Stomach smooth muscle (tissue), 2 donors: ENCODE data around the gene HSD17B14.
"Not testable (repeated sequence)": the region's sequence is repeated elsewhere in the genome, so short reads cannot be mapped to it uniquely, and the experiment has no call there.

Experiments used
- H3K27ac ChIP-seq: one replicate; pipeline ENCODE4 v1.7.0; 2013; ENCODE audit warnings: mild to moderate bottlenecking, low read length, inconsistent platforms
- H3K27me3 ChIP-seq, 2 donors: one replicate each; pipeline ENCODE4 v1.7.0; 2013; ENCODE audit warnings: low read length in 2 of 2; ENCODE audit not compliant: insufficient read depth in 2 of 2, control insufficient read depth in 1 of 2
- H3K36me3 ChIP-seq, 2 donors: one replicate each; pipeline ENCODE4 v1.7.0; 2013; ENCODE audit warnings: low read length in 2 of 2; ENCODE audit not compliant: control insufficient read depth in 2 of 2, insufficient read depth in 2 of 2
- H3K4me1 ChIP-seq: one replicate; pipeline ENCODE4 v1.7.0; 2013; ENCODE audit warnings: low read length; ENCODE audit not compliant: control insufficient read depth, insufficient read depth
- H3K4me3 ChIP-seq, 2 donors: one replicate each; pipeline ENCODE4 v1.7.0; 2013; ENCODE audit warnings: low read length in 2 of 2
- H3K9ac ChIP-seq, 2 donors: one replicate each; pipeline ENCODE4 v1.7.0; 2013; ENCODE audit warnings: low read length in 2 of 2, mild to moderate bottlenecking in 1 of 2
- H3K9me3 ChIP-seq, 2 donors: one replicate each; pipeline ENCODE4 v1.7.0; 2013; ENCODE audit warnings: low read length in 2 of 2; ENCODE audit not compliant: control insufficient read depth in 2 of 2
- donor health status: healthy.
- donor health status: Pancreatic carcinoma.

The HSD17B14 gene

DNA sequence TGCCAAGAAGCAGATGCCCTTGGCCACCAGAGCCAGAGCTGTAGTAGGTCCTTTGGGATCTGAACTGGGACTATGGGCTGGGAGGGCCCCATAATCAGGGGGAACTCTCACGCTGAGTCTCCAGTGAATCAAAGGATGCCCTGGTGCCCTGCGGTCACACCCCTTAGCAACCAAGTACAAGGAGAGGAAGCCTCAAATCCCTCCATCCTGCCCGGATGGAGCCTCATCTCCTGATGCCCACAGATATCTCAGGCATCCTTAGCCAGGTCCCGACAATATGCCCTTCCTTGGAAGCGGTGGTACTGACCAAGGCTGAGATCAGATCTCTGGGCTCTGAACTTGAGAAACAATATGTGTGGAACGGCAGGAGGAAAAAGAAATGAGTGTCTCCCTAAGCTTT is 30.4 kb upstream of the HSD17B14 start:
- Histone ChIP-seq H3K9ac (no peak overlapping the region), H3K27me3 (no peaks in the 10 kb centered on the region), H3K9me3 (no peaks in the 10 kb centered on the region), H3K4me1 (peaks cover 25% of the 10 kb centered on the region), H3K36me3 (peaks cover 0 to 2% of the 10 kb centered on the region in 2 donors), H3K4me3 (peak overlapping the region in 1 of 2 donors; percentile 29), H3K27ac (no peak overlapping the region)

DNA sequence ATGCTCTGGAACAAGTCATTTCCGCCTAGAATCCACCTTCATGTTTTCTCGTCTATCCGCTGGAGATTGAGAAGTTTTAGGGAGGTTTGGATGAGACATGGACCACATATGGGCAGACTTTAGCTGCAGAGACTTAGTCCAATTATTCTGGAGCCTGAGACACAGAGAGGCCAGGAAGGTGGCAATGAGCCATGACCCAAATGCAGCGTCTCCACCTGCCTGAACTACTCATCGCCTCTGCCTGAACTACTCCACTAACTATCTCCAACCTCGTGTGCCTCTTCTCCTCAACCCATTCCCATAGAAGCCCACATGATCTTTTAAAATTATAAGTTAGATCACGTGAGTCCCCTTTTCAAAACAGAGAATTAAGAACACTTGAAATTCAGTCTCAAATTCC is 26.5 kb upstream of the HSD17B14 start:
- Histone ChIP-seq H3K9ac (no peak overlapping the region), H3K27ac (no peak overlapping the region), H3K27me3 (no peaks in the 10 kb centered on the region), H3K4me3 (no peak overlapping the region), H3K36me3 (peaks cover 0 to 2% of the 10 kb centered on the region in 2 donors), H3K4me1 (peaks cover 15% of the 10 kb centered on the region), H3K9me3 (no peaks in the 10 kb centered on the region)

DNA sequence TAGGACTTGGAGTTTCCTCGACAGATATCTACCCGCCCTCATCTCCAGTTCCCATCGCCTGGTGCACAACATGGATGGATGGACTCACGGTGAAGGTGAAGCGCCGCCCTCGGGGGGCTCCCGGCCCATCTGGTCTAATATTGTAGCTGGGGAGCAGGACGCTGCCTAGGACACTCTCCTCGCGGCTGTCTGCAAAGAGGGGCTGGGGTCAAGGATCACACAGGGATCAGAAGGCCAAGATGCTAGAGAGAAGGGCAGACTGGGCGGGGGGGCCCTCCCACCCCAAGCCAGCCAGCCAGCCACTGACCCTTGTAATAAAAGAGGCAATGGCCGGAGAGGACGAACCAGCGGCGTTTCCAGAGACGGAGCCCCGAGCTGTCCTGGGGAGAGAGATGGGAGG is 25.0 kb upstream of the HSD17B14 start:
- Histone ChIP-seq H3K4me3 (no peak overlapping the region), H3K4me1 (peaks cover 2% of the 10 kb centered on the region), H3K9ac (no peak overlapping the region), H3K36me3 (peaks cover 0 to 2% of the 10 kb centered on the region in 2 donors), H3K9me3 (no peaks in the 10 kb centered on the region), H3K27ac (no peak overlapping the region), H3K27me3 (no peaks in the 10 kb centered on the region)

DNA sequence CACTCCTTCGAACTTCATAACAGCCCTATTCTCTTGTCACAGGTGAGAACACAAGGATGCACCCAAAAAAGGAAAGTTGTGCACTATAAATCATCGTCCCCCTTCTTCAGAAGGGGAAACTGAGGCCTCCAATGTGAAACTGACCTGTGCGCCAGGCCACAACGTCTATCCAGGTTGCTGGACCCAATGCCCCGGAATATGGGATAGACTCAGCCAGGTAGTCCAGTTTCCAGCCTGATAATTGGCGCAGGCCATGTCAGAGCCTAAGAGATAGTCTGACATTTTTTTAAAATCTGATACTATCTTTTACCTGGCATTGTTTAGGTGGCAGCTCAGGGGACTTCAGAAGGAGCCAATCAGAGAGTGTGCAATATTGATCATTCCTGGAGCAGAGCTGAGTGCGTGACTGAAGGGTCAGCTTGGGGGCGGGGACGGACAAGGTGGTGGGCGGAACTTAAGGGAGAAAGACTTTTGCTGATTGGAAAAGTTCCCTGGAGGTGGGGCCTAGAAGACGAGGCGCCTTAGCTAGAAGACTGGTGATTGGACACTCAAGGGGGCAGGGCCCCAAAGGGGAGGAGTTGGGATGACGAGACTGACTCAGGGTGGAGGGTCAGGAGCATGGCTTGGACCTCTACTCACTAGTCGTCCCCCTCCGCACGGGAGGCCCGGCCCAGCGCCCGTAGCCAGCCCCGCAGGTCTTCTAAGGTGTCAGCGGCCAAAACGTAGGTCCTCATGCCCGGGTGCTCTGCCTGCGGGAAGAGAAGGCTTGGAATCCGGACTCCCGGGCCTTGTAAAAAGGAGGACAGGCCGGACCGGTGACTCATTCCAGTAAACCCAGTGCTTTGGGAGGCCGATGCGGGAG is 23.7 kb upstream of the HSD17B14 start:
- Histone ChIP-seq H3K9me3 (no peaks in the 10 kb centered on the region), H3K27ac (no peak overlapping the region), H3K27me3 (no peaks in the 10 kb centered on the region), H3K4me1 (no peaks in the 10 kb centered on the region), H3K36me3 (peaks cover 0 to 2% of the 10 kb centered on the region in 2 donors), H3K4me3 (no peak overlapping the region), H3K9ac (no peak overlapping the region)

DNA sequence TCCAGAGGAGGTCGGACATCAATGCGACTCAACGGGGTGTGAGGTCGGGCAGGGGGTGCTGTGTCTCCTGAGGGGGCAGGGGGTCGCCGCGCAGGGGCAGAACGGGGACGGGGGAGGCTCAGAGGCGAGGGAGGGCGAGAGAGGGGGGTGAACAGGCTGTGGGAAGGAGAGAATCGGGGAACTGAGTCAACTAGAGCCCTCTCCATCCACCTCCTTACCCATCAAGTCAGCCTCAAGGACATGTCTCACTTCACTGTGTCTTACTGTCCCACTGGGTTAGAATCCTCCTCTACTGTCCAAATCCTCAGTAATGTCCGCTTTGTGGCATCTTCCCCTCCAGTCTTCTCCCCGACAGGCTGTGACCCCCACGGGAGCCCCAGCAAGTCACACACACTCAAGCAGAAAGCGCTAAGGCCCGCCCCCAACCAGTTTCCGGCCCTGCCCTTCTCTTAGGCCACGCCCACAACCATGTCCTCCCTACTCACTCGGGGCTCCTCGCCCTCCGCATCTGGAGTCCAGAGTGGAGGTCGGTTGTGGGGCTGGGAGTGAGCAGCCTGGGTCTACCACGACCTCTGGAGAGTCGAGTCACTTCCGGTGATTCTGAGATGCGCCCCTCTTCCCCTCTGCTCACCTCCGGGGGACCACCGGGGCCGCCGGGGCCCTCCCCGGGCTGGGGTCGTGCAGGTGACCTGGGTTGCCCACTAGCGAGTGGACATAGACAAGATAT is 22.9 kb upstream of the HSD17B14 start:
- no peaks in the 10 kb centered on the region for H3K36me3 ChIP-seq

DNA sequence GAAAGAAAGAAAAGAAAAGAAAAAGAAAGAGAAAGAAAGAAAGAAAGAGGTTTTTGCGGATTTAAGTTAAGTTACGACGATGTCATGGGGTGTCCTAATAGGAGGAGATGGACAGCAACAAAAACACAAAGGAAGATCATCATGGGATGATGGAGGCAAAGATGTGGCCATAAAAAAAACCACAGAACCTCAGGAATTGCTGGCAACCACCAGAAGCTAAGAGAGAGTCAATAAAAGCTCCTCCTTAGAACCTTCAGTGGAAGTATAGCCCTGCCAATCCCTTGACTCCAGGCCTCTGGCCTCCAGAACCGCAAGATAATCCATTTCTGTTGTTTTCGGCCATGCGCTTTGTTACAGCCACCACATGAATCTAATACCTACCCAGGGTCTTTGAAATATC is 20.6 kb upstream of the HSD17B14 start:
- H3K27me3 ChIP-seq, result no peaks in the 10 kb centered on the region
- H3K36me3 ChIP-seq, result peaks cover 0 to 3% of the 10 kb centered on the region in 2 donors
- no peaks in the 10 kb centered on the region for H3K9me3 ChIP-seq
- no peak overlapping the region for H3K27ac ChIP-seq
- H3K9ac ChIP-seq, result no peak overlapping the region
- H3K4me1 ChIP-seq, result no peaks in the 10 kb centered on the region
- H3K4me3 ChIP-seq, result no peak overlapping the region

More for the DNA sequence above, 22.9 kb upstream of the HSD17B14 start:
- Histone ChIP-seq H3K9ac (no peak overlapping the region), H3K4me3 (no peak overlapping the region), H3K9me3 (no peaks in the 10 kb centered on the region), H3K4me1 (no peaks in the 10 kb centered on the region), H3K27ac (no peak overlapping the region), H3K27me3 (no peaks in the 10 kb centered on the region)

DNA sequence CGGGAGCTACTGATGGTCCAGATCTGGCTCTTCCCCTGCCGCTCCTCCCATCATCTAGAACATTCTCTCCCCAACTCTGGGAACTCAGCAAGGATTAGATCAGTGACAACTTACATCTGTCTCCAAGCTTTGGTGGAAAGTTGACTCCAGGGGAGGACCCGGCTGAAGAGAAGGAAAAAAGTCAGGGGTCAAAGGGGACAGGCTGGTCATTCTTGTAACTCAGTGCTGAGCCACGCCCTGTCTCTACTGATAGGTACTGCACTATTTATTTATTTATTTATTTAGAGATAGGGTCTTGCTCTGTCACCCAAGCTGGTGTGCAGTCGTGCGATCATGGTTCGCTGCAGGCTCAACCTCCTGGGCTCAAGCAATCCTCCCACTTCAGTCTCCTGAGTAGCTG is 17.8 kb upstream of the HSD17B14 start:
- Histone ChIP-seq H3K36me3 (peaks cover 0 to 3% of the 10 kb centered on the region in 2 donors), H3K27ac (no peak overlapping the region), H3K4me1 (no peaks in the 10 kb centered on the region), H3K27me3 (no peaks in the 10 kb centered on the region), H3K9me3 (no peaks in the 10 kb centered on the region), H3K4me3 (no peak overlapping the region), H3K9ac (no peak overlapping the region)

DNA sequence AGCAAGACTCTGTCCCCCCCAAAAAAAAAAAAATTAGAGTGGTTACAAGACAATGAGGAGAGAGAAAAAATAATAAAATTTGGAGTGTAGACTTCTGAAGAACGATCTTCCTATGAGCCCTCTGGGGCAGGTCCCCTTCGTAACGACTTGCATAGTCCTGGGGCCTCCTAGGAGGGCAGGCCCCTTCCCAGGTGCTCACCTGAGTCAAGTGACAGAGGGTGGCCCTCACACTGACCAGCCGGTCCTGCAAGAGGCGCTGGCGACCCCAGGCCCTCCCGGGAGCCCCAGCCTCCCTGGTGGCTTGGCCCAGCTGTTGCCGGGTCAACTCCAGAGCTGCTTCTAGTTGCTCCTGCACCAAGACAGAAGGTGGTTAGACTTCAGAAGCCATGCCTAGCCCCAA is 17.2 kb upstream of the HSD17B14 start:
- H3K36me3 ChIP-seq, result peaks cover 0 to 3% of the 10 kb centered on the region in 2 donors
- no peaks in the 10 kb centered on the region for H3K27me3 ChIP-seq
- no peaks in the 10 kb centered on the region for H3K4me1 ChIP-seq
- H3K9me3 ChIP-seq, result no peaks in the 10 kb centered on the region
- no peak overlapping the region for H3K27ac ChIP-seq
- H3K4me3 ChIP-seq, result no peak overlapping the region
- H3K9ac ChIP-seq, result no peak overlapping the region

DNA sequence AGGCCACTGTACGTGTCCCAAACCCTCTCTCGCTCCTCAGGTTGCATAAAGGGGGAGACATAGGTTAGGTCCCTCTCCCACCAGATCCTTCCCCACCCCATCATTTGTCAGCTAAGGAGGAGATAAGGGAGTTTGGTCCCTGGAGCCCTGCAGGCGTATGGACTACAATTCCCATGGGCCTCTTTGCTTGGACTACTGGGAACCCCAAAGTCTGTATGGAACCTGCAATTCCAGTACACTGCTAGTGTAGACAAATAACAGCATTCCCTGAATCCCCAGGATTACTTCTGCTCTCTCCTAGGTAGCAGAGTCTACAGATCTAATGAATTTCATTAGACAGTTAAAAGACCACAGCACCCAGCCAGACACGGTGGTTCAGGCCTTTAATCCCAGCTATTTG is 16.0 kb upstream of the HSD17B14 start:
- Histone ChIP-seq H3K9ac (no peak overlapping the region), H3K9me3 (no peaks in the 10 kb centered on the region), H3K27me3 (no peaks in the 10 kb centered on the region), H3K4me3 (no peak overlapping the region), H3K27ac (no peak overlapping the region), H3K4me1 (no peaks in the 10 kb centered on the region), H3K36me3 (peaks cover 0 to 3% of the 10 kb centered on the region in 2 donors)

DNA sequence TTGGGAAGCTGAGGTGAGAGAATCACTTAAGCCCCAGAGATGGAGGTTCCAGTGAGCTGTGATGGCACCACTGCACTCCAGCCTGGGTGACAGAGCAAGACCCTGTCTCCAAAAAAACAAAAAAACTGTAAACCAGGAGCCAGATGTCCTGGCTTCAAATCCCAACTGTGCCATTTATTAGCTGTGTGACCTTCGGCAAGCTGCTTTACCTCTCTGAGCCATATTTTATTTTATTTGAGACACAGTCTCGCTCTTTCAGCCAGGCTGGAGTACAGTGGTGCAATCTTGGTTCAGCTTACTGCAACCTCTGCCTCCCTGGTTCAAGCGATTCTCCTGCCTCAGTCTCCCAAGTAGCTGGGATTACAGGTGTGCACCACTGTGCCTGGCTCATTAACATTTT is 10.4 kb upstream of the HSD17B14 start:
- H3K27me3 ChIP-seq, H3K9me3 ChIP-seq, H3K27ac ChIP-seq, H3K4me3 ChIP-seq, H3K36me3 ChIP-seq, H3K4me1 ChIP-seq, H3K9ac ChIP-seq: not testable (repeated sequence)

DNA sequence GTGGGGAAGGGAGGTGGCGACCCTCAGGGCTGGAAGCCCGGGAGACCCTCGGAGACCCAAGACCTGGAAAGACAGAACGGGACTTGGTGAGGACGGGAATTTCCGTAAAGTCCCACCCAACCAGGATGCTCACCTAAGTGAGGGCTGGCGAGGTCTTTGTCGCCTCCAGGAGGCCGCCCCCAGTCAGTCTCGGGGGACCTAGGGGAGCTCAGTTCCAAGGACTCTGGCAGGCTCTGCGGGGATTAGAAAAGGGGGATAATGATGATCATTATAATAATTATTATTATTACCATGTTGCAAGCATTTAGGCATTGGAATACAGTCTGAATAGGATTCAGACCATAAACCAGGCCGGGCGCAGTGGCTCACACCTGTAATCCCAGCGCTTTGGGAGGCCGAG is 9.1 kb upstream of the HSD17B14 start:
- peaks cover 0 to 6% of the 10 kb centered on the region in 2 donors for H3K36me3 ChIP-seq
- no peak overlapping the region for H3K4me3 ChIP-seq
- no peaks in the 10 kb centered on the region for H3K27me3 ChIP-seq
- no peaks in the 10 kb centered on the region for H3K4me1 ChIP-seq
- H3K9me3 ChIP-seq, result no peaks in the 10 kb centered on the region
- no peak overlapping the region for H3K27ac ChIP-seq
- H3K9ac ChIP-seq, result no peak overlapping the region
